Kidney tubule cell (primary cell): ENCODE results near the gene SYCN.
"Not testable (repeated sequence)": the region's sequence is repeated elsewhere in the genome, so short reads cannot be mapped to it uniquely, and the experiment has no call there.

Source experiments
- DNase-seq: peaks from one replicate; pipeline ENCODE4 v3.0.0-alpha.2; 2018; ENCODE audit warnings: low spot score

The SYCN gene, protein sequence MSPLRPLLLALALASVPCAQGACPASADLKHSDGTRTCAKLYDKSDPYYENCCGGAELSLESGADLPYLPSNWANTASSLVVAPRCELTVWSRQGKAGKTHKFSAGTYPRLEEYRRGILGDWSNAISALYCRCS

DNA sequence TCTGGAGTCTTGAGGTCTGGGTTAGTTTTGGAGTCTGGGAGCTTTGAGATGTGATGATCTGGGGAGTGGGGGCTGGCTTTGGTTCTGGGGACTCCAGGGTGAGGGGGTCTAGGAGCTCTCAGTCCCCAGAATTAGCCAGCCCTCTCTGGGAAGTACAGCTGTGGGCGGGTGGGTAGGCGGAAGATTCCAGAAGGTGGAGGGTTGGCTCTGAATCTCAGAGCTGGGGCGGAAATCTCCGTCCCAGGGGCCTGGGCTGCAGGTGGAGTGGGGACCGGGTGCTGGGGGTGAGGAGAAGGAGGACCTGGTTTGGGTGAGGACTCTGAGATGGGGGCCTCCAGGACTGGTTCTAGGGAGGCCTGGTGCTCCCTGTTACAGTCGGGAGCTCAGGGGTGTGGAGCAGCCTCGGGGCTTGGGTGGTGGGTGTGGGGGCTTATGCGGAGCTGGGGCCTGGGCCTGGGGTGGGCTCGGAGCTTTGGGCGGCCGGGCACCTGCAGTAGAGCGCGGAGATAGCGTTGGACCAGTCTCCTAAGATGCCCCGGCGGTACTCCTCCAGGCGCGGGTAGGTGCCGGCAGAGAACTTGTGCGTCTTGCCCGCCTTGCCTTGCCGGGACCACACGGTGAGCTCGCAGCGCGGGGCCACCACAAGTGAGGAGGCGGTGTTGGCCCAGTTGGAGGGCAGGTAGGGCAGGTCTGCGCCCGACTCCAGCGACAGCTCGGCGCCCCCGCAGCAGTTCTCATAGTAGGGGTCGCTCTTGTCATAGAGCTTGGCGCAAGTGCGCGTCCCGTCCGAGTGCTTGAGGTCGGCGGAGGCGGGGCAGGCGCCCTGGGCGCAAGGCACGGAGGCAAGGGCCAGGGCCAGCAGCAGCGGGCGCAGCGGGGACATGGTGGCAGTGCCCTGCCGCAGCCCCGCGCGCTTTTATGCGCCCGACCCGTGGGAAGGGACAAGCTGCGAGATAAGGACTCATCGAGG is at the start of gene SYCN:
TSS of gene SYCN (minus strand) at position 892 of the 970 bp plus-strand sequence. CDS start at position 883, 9 bp downstream.
- no peak for DNase-seq

DNA sequence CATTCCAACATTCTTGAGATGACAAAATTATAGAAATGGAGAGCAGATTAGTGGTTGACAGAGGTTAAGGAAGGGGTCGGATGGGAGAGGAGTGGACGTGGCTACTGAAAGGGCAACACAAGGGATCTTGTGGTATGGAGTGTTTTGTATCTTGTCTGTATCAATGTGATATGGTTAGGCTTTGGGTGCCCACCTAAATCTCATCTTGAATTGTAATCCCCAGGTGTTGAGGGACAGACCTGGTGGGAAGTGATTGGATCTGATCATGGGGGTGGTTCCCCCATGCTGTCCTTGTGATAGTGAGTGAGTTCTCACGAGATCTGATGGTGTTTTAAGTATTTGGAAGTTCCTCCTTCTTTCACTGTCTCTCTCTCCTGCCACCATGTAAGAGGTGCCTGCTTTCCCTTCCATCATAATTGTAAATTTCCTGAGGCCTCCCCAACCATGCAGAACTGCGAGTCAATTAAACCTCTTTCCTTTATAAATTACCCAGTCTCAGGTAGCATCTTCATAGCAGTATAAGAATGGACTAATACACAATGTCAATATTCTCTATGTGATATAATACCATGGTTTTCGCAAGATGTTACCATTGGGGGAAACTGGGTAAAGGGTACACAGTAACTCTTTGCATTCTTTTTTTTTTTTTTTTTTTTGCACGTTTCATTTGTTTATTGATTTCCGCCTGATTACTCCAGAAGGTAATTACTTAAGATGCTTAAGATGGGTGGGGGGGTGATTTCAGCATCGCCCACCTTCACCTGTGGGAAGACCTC is 49.5 kb upstream of the SYCN start:
- no peak for DNase-seq

DNA sequence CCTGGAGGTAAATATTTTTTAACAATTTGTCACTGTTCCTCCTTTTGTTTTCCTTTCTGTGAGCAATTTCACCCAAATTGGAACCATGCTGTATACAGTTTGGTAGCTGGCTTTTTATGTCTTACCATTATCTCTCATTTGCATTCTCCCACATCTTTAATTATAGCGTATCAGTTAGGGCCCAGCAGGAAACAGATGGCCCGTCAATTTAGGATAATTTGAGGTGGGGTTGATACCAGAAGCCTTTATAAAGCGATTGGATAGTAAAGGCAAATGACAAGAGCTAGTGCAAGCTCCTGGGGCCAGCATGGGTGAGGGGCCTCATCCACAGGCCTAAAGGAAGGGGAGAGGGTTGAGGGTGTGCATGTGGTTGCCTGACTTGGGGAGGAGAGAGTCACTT is 48.4 kb upstream of the SYCN start:
- DNase-seq, result no peak

DNA sequence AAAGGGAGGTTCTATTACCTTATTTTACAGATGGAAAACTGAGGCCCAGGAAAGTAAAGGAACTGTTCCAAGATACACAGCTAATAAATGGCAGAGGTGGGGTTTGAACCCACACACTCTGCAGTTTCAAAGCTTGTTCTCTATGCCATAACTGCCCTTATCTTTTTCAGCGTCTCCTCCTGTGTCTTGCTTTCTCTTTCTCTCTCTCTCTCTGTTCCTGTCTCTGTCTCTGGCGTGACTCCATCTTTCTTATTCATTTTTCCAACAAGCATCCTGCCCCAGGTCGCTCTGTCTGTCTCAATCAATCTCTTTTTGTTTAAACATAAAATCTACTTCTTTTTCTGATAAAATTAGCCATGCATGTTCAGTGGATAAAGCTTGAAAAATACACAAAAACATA is 47.8 kb upstream of the SYCN start:
- no peak for DNase-seq

DNA sequence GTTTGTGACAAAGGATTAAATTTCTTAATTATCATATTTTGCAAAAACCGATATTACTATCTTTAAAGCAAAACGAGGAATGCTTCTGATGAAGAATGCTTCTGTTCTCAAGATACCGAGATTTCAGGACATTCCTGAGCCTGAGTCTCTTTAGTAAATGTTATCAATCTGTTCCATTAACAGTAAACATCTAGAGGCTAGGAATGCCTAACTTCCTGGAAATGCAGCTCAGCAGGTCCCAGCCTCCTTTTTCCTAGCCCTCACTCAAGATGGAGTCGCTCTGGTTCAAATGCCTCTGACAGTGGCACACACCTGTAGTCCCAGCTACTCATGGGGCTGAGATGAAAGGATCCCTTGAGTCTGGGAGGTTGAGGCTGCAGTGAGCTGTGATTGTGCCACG is 47.0 kb upstream of the SYCN start:
- DNase-seq, result no peak

DNA sequence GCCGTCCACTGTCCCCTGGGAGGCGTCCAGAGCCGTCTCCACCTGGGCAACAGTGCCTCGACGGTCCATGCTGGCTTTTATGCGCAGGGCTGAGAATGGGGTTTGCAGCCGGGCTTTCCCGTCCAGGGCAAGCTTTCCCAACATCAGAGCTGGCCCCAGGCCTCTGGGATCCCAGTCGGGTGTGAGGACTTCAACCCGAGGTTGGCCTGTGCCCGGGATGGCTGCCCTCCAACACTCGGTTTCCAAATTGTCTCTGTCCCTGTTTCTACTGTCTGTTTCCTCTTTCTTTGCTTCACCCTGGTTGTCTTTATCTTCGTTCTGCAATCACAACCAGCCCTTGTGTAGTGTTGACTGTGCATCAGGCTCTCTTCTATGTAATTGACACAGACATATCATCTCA is 44.7 kb upstream of the SYCN start, which contains the start of gene IFNL4:
TSS of gene IFNL4 (minus strand) at position 51 of the 400 bp plus-strand sequence.
- DNase-seq, result no peak

DNA sequence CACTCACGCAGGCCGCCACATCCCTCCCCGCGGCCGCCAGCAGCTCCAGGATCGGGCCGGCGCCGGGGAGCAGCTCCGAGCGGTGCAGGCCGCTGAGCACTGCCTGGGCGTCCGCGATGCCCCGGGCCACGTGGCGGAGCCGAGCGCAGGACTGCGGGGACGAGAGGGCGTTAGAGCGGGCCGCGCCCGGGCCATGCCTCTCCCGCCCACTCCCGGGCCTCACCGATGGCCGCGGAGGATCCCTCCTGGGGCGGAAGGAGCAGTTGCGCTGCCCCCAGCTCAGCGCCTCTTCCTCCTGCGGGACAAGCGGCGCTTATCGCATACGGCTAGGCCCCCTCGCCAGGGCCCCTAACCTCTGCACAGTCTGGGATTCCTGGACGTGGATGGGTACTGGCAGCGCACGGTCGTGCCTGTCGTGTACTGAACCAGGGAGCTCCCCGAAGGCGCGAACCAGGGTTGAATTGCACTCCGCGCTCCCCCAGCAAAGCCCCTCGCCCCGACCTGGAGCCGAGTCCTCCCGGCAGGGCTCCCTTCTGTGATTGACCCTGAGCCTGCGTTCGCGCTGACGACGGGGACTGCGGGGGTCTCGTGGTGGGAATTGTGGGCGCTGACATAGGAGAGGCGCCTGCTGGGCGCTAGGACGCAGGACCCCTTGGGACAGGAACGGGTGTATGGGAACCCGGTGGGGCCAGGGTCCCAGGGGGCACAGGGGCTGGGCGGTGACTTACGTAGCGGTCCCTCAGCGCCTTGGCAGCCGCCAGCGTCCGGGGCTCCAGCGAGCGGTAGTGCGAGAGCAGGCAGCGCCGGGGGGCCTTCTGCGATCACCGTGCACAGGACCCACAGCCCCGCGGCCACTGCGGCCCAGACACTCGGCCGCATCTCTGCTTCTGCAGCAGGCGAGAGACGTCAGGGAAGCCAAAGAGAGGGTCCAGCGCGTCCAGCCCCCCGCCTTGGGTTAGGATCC is 43.9 kb upstream of the SYCN start:
- DNase-seq, result no peak

DNA sequence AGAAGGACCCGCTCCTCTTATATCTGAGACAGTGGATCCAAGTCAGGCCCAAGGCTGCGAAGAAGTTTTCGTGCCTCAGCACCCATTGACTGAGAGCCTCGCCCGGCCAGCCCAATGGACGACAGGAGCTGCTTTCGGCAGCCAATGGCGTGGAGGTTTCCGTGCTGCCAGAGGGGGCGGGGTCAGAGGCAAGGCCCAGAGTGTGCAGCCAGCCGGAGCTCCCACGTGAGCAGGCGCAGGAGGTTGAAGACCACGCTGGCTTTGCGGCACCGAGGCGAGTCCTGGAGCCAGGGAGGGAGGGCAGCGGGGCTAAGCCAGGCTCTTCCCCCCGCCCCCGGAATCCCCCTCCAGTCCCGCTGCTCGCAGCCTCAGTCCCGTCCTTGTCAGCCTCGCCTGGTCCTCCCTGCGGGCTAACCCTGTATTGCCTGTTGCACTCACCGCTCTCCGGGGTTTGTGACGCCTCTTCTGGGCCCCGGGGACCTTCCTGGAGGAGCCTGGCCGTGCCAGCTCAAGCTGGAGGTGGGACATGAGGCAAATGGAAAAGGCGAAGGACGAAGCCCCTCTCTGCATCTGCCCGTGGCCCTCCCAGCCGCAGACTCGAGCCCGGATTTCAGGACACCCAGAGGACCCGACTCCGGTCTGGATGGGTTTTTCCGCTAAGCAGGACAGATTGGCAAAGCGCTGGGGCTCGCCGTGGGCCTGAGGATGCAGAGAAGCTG is 43.0 kb upstream of the SYCN start:
- peak; percentile 18 for DNase-seq

DNA sequence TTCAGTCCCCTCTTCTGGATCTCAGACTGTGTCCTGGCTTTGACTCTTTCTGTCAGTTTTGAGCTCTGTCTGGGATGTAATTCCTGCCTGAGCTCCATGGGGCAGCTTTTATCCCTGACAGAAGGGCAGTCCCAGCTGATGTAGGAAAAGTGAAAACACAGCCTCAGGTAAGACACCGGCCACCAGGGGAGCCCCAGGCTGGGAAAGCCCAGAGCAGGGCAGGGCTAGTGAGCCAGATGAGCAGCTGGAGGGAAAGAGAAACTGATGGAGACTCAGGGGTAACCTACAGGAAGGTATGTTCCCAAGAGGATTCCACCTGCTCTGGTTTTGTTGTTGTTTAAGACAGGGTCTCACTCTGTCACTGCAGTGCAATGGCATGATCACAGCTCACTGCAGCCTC is 41.1 kb upstream of the SYCN start:
- DNase-seq, result not testable (repeated sequence)

DNA sequence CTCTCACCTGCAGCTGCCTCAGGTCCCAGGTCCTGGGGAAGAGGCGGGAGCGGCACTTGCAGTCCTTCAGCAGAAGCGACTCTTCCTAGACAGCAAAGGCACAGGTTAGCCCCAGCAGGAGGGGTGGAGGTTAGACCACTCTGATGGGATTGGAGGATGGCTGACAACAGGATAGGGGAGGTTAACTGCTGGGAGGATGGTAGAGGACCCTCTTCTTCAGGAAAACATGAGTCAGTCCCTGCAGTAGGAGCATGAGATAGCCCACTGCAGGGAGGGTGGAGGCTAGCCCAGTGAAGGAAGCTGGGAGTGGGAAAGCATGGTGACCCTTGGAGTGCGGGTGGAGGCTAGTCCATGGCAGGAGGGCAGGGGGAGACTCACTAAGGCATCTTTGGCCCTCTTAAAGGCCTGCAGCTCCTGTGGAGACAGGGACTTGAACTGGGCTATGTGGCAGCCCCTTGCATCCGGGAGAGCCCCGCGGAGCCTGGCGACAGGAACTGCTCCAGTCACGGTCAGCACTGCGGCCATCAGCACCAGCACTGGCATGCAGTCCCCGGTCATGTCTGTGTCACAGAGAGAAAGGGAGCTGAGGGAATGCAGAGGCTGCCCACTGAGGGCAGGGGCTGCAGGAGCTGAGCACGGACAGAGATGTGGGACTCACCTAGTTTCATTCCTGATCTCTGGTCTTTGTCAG is 40.5 kb upstream of the SYCN start, which contains the start of gene IFNL3:
TSS of gene IFNL3 (minus strand) at position 597 of the 691 bp plus-strand sequence. CDS start at position 558, 39 bp downstream.
- DNase-seq, result not testable (repeated sequence)

DNA sequence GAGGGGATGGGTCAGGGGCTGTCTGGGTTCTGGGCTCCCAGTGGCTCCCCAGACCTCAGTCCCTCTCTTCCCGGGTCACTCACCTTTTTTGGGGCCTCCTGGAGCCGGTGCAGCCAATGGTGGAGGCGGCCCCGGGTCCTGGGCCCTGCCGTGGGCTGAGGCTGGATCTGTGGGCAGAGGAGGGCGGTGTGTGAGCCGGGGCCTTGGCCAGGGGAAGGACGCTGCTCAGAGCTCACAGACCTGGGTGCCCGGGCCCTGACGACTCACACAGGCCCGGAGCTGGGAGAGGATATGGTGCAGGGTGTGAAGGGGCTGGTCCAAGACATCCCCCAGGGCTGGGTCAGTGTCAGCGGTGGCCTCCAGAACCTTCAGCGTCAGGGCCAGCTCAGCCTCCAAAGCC is 39.7 kb upstream of the SYCN start:
- not testable (repeated sequence) for DNase-seq

DNA sequence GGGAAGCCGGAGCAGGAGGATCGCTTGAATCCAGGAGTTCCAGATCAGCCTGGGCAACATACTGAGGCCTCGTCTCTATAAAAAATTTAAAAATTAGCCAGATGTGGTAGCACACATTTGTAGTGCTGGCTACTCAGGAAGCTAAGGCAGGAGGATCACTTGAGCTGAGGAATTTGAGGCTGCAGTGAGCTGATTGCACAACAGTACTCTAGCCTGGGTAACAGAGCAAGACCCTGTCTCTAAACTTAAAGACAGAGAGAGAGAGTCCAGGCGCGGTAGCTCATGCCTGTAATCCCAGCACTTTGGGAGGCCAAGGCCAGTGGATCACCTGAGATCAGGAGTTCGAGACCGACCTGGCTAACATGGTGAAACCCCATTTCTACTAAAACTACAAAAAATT is 36.4 kb upstream of the SYCN start:
- no peak for DNase-seq

DNA sequence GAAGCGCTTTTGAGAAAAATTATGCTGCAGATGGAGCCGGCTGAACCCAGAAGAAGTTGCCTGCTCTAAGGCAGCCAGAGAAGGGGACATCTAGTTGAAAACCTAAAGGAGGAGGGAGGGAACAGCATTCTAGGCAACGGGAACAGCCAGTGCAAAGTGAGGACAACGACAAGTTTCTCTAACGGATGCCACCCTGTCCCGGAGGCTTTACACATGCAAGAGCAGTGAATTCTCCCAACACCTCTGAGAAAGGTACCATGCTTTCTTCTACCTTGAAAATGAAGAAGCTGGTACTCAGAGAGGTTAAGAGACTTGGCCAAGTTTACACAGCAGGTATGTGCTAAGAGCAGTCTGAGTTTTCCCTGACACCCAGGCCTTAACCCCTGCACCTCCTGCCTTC is 34.9 kb upstream of the SYCN start:
- no peak for DNase-seq

DNA sequence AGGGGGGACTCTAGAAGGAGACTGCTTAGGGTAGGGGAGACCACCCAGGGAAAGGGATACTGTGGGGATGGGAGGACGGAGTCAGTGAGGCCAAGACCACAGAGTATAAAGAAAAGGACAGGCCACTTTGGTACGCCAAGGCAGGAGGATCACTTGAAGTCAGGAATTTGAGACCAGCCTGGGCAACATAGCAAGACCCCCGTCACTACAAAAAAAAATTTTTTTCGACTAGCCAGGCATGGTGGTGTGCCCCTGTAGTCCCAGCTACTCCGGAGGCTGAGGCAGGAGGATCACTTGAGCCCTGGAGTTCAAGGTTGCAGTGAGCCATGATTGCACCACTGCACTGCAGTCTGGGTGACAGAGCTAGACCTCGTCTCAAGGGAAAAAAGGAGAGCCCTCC is 34.1 kb upstream of the SYCN start:
- no peak for DNase-seq

DNA sequence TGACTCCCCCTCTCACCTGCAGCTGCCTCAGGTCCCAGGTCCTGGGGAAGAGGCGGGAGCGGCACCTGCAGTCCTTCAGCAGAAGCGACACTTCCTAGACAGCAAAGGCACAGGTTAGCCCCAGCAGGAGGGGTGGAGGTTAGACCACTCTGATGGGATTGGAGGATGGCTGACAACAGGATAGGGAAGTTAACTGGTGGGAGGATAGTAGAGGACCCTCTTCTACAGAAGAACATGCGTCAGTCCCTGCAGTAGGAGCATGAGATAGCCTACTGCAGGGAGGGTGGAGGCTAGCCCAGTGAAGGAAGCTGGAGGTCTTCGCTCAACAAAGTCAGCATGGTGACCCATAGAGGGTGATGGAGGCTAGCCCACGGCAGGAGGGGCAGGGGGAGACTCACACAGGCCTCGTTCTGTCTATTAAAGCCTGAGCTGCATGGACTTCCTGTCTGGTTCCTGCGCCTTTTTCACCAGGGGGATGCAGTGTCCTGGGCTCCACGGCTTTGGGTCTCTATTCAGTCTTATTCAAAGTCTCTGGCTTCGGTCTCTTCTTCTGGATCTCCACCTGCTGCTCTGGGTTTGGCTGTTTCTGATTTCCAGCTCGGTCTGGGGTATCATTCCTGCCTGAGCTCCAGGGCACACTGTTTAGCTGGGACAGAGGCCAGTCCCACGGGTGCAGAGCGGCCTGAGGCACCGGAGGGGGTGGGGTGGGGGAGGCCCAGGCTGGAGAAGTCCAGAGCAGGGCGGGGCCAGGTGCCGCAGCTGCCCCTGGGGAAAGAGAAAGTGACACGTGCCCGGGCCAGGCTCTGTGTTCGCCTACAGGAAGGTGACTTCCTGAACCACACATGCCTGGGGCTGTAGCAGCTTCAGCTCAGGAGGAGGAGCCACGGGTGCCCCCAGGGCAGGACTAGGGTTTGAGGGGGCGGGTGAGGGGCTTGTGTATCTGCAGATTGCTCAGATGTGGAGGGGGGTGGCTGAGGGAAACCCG is 33.4 kb upstream of the SYCN start:
- peak; percentile 66 for DNase-seq

DNA sequence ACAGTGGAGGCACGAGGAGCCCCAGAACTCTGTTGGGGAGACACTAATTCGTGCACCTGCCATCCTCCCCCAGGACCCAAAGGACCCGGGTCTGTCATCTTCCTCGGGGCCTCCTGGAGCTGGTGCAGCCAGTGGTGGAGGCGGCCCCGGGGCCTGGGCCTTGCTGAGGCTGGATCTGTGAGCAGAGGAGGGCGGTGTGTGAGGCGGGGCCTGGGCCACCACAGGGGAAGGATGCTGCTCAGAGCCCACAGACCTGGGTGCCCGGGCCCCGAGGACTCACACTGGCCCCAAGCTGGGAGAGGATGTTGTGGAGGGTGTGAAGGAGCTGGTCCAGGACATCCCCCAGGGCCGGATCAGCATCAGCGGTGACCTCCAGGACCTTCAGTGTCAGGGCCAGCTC is 32.5 kb upstream of the SYCN start:
- DNase-seq, result no peak

DNA sequence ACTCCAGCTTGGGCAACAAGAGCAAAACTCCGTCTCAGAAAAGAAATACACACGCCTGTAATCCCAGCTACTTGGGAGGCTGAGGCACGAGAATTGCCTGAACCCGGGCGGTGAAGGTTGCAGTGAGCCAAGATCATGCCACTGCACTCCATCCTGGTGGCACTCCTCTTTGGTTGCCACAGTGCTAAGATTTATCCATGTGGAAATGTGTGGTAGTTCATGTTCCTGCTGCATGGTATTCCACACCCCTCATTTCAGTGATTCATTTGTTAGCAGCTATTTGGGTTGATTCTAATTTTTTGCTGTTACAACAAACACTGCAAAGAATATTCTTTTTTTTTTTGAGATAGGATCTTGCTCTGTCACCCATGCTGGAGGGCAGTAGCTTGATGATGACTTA is 28.6 kb upstream of the SYCN start:
- no peak for DNase-seq

DNA sequence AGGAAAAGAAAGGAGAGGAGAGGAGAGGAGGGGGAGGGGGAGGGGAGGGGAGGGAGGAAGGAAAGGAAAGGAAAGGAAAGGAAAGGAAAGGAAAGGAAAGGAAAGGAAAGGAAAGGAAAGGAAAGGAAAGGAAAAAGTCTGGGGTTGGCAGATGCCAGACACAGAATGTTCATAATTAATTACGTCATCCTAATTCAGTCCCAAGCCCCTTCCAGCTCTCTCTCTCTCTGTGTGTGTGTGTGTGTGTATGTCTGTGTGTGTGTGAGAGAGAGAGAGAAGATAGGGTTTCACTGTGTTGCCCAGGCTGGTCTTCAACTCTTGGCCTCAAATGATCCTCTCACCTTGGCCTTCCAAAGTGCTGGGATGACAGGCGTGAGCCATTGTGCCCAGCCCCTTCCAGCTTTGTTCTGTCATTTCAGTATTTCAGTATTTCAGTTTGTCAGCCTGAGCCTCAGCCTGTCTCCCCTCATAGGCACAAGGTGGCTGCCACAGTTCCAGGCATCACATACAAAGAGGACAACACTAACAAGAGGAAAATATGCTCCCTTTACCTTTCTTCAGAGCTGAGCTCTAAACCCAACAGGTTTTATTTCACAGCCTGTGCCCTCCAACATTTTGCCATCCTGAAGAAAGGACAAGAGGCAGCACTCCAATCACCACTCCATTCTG is 26.2 kb upstream of the SYCN start:
- no peak for DNase-seq
